OCI-LY1 (cell line): ENCODE results near the gene ZFHX3.

ENCODE experiments used
- CTCF ChIP-seq: fragments of 200-600 bp; sonication (generic), shearing (Covaris generic); IDR thresholded peaks from 2 replicates; pipeline ENCODE4 v1.5.1; 2017; ENCODE audit warnings: mild to moderate bottlenecking, antibody characterized with exemption, low read length, moderate library complexity, mixed read lengths
- EZH2 ChIP-seq: fragments of 200-600 bp; sonication (generic), shearing (Covaris generic); IDR thresholded peaks from 2 replicates; pipeline ENCODE4 v1.8.0; 2017; ENCODE audit warnings: borderline replicate concordance, mixed run types, mild to moderate bottlenecking, antibody characterized with exemption, low read length, moderate library complexity, mixed read lengths

GRCh38 chr16:72890587-72890986 lies 157.3 kb downstream of the ZFHX3 start:
- TF ChIP-seq CTCF (no peak), EZH2 (no peak)
